Liver (tissue), 9 donors: ENCODE results near the gene UBTD2. TPM values are rescaled to one million over a fixed set of nuclear protein-coding genes. Genes with fewer than 3 reads are reported as not detected.

Experiments
- DNase-seq: peaks from one replicate; pipeline ENCODE4 v3.0.0-alpha.2; 2017; ENCODE audit warnings: low spot score
- H3K27ac ChIP-seq, 2 donors: one replicate each; pipeline ENCODE4 v1.7.0; 2013; ENCODE audit warnings: inconsistent platforms in 2 of 2, low read length in 2 of 2, control low read depth in 1 of 2, low read depth in 1 of 2, mild to moderate bottlenecking in 1 of 2
- H3K27me3 ChIP-seq, 4 donors: one replicate each; pipeline versions ENCODE4 v1.6.1 to v1.7.0; 2013; ENCODE audit warnings: low read length in 3 of 4, inconsistent platforms in 1 of 4, mild to moderate bottlenecking in 1 of 4, moderate library complexity in 1 of 4; ENCODE audit not compliant: control insufficient read depth in 4 of 4, insufficient read depth in 4 of 4
- H3K36me3 ChIP-seq, 4 donors: one replicate each; pipeline versions ENCODE4 v1.6.1 to v1.7.0; 2013; ENCODE audit warnings: low read length in 3 of 4, mild to moderate bottlenecking in 3 of 4, low read depth in 1 of 4, moderate library complexity in 1 of 4; ENCODE audit not compliant: control insufficient read depth in 4 of 4, insufficient read depth in 3 of 4
- H3K4me1 ChIP-seq, 4 donors: one replicate each; pipeline versions ENCODE4 v1.6.1 to v1.7.0; 2013; ENCODE audit warnings: low read length in 3 of 4, mild to moderate bottlenecking in 3 of 4, moderate library complexity in 1 of 4; ENCODE audit not compliant: control insufficient read depth in 4 of 4, insufficient read depth in 4 of 4
- H3K4me3 ChIP-seq, 3 donors: one replicate each; pipeline versions ENCODE4 v1.6.1 to v1.7.0; 2013; ENCODE audit warnings: low read length in 3 of 3, control low read depth in 1 of 3, low read depth in 1 of 3, mild to moderate bottlenecking in 1 of 3
- H3K9ac ChIP-seq, 2 donors: one replicate each; pipeline ENCODE4 v1.7.0; 2013; ENCODE audit warnings: low read length in 2 of 2, mild to moderate bottlenecking in 2 of 2, moderate library complexity in 2 of 2, control low read depth in 1 of 2, low read depth in 1 of 2
- H3K9me3 ChIP-seq, 4 donors: one replicate each; pipeline versions ENCODE4 v1.6.1 to v1.7.0; 2013; ENCODE audit warnings: low read length in 3 of 4; ENCODE audit not compliant: control insufficient read depth in 4 of 4
- ATF3 ChIP-seq: IDR thresholded peaks from 2 replicates; pipeline ENCODE4 v1.6.1; 2016; ENCODE audit warnings: antibody characterized with exemption
- FOXA1 ChIP-seq: IDR thresholded peaks from 2 replicates; pipeline ENCODE4 v1.6.1; 2016; ENCODE audit warnings: antibody characterized with exemption
- REST ChIP-seq: IDR thresholded peaks from 2 replicates; pipeline ENCODE4 v1.6.1; 2016; ENCODE audit warnings: antibody characterized with exemption, mild to moderate bottlenecking
- SP1 ChIP-seq: IDR thresholded peaks from 2 replicates; pipeline ENCODE4 v1.6.1; 2018; ENCODE audit warnings: antibody characterized with exemption, mild to moderate bottlenecking
- ZBTB33 ChIP-seq: IDR thresholded peaks from 2 replicates; pipeline ENCODE4 v1.6.1; 2016; ENCODE audit warnings: antibody characterized with exemption
- WGBS: extraction: QIAGEN DNeasy Blood & Tissue Kit; methylation state at CpG from one replicate; pipeline ENCODE4 v1.1.7; 2013; 5-methylcytosine and 5-hydroxymethylcytosine counted together
- polyA plus RNA-seq, 2 donors: library from polyadenylated mRNA; stranded (reverse) in 1 of 2; unstranded in 1 of 2; fragments of 200-250 nt in 1 of 2; fragments of >200 nt in 1 of 2; fragmentation: Nextera tagmentation in 1 of 2; extraction: Ambion mirVana in 1 of 2; gene quantifications; one replicate each; pipeline versions ENCODE4 v1.2.1 to v1.2.3, GENCODE V29; 2013 to 2015
- total RNA-seq, 2 donors: library from RNA; depleted of rRNA; stranded (reverse); fragments of >200 nt; gene quantifications; one replicate each; pipeline ENCODE4 v1.2.3, GENCODE V29; 2014
- donor health status: healthy.
- donor health status: healthy.
- donor health status: healthy.
- donor health status: healthy.
- donor health status: healthy.

The UBTD2 gene
- total and polyA plus RNA-seq, 4 donors = 4.4 to 8.3 (median 6.6) TPM

GRCh38 chr5:172234031-172234430 lies 49.5 kb downstream of the UBTD2 start (continued):
- TF ChIP-seq ZBTB33 (no peak), ATF3 (no peak), SP1 (no peak)

- no peak for DNase-seq
- no peaks in the 10 kb centered on the region for H3K9me3 ChIP-seq
- peaks cover 0 to 8% (median 2%) of the 10 kb centered on the region in 4 donors for H3K36me3 ChIP-seq
- no peak overlapping the region for H3K27ac ChIP-seq
- H3K9ac ChIP-seq = no peak overlapping the region
- H3K4me1 ChIP-seq = no peaks in the 10 kb centered on the region
- no peak for TF ChIP-seq ZBTB33
- H3K27me3 ChIP-seq = no peaks in the 10 kb centered on the region
- H3K4me3 ChIP-seq = no peak overlapping the region
- 90% methylated on average over 1 of the region's 1 CpG for WGBS
These were observed 53.7 kb downstream of the UBTD2 start for GRCh38 chr5:172229904-172230303.

- DNase-seq = no peak
- Histone ChIP-seq H3K27ac (no peak overlapping the region), H3K36me3 (peaks cover 0 to 2% (median under 1%) of the 10 kb centered on the region in 4 donors), H3K9ac (no peak overlapping the region), H3K4me3 (no peak overlapping the region), H3K4me1 (no peaks in the 10 kb centered on the region), H3K27me3 (no peaks in the 10 kb centered on the region), H3K9me3 (no peaks in the 10 kb centered on the region)
- no peak for TF ChIP-seq REST
- TF ChIP-seq FOXA1 = no peak
- 98% methylated on average over 1 of the region's 1 CpG for WGBS
These were observed 58.6 kb downstream of the UBTD2 start for GRCh38 chr5:172224996-172225395.
